Epithelial cell of esophagus (primary cell): Measurements from ENCODE around the gene UBR7.
A peak's percentile ranks its signal among the peaks of the same experiment; 100 is the strongest.

ENCODE experiments used
- DNase-seq: peaks from one replicate; pipeline ENCODE4 v3.0.0; 2010; ENCODE audit warnings: low read depth
- H3K4me3 ChIP-seq: 2 replicates; pipeline ENCODE4 v1.5.1; 2011; ENCODE audit warnings: mild to moderate bottlenecking, low read length, control low read depth
- CTCF ChIP-seq: IDR thresholded peaks from 2 replicates; pipeline ENCODE4 v1.5.1; 2011; ENCODE audit warnings: low read depth, mild to moderate bottlenecking, low read length, control low read depth, inconsistent platforms; ENCODE audit not compliant: insufficient read depth; ENCODE audit errors: missing control alignments

UBR7 gene

GRCh38 chr14:93267149-93267711 is 60.2 kb downstream of the UBR7 start:
- no peak for DNase-seq
- H3K4me3 ChIP-seq = no peak overlapping the region
- no peak for TF ChIP-seq CTCF

GRCh38 chr14:93268406-93268805 is 61.4 kb downstream of the UBR7 start:
- no peak for DNase-seq
- H3K4me3 ChIP-seq = no peak overlapping the region
- no peak for TF ChIP-seq CTCF

GRCh38 chr14:93269341-93270068 is 62.4 kb downstream of the UBR7 start:
- no peak overlapping the region for H3K4me3 ChIP-seq
- peak; percentile 77 for DNase-seq
- TF ChIP-seq CTCF = no peak

- no peak for DNase-seq
- H3K4me3 ChIP-seq = no peak overlapping the region
- no peak for TF ChIP-seq CTCF
These were observed 64.1 kb downstream of the UBR7 start for GRCh38 chr14:93271111-93271510.

GRCh38 chr14:93274055-93274806 is 67.2 kb downstream of the UBR7 start:
- no peak overlapping the region for H3K4me3 ChIP-seq
- no peak for TF ChIP-seq CTCF
- peak; percentile 37 for DNase-seq

- H3K4me3 ChIP-seq = no peak overlapping the region
- no peak for DNase-seq
- TF ChIP-seq CTCF = no peak
These were observed 69.1 kb downstream of the UBR7 start for GRCh38 chr14:93276031-93276716.
